ENCODE results near the gene POLR3A. TPM values are rescaled to one million over a fixed set of nuclear protein-coding genes. Genes with fewer than 3 reads are reported as not detected.

The POLR3A gene
- total RNA-seq, 4 donors from 2014 or later: 10.0 to 19.4 (median 14.6) TPM

DNA sequence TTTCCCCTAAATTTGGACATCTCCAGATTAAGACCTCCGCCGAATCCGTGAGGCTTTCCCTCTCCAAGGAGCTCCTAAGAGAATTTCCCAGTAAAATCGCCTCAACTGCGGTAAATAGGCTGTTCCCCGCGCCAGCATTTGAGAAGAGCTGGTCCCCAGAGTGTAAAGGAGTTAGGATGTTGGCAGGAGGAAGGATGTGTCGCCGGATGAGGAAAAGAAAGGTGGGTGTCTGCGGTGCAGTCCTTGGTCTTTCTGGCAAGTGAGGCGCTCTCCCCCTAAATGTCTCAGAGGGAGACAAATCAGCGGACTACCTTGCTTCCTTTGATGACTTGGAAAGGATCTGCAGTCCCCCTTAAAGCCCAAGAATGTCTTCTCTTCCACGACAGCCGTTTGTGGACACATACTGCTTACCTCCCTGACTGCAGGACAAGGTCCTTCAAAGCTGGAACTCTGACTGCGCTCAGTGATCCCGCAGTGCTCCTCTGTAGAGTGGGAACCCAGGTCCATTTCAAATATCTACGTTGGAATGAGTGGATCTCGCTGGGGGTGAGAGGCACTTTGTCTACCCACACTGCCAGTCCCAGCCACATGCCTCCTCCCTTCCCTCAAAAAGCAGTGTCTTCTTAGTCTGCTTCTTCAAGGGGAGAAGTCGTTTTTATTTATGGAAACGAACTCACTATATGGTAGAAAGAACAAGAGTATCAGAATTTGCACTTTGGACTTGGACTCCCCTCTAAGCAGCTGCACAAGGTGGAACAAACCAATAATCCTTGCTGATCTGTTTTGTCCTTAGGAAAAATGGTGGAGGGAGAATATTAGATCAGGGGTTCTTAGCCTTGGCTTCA, 101.7 kb downstream of the POLR3A start:
- no peak for DNase-seq

DNA sequence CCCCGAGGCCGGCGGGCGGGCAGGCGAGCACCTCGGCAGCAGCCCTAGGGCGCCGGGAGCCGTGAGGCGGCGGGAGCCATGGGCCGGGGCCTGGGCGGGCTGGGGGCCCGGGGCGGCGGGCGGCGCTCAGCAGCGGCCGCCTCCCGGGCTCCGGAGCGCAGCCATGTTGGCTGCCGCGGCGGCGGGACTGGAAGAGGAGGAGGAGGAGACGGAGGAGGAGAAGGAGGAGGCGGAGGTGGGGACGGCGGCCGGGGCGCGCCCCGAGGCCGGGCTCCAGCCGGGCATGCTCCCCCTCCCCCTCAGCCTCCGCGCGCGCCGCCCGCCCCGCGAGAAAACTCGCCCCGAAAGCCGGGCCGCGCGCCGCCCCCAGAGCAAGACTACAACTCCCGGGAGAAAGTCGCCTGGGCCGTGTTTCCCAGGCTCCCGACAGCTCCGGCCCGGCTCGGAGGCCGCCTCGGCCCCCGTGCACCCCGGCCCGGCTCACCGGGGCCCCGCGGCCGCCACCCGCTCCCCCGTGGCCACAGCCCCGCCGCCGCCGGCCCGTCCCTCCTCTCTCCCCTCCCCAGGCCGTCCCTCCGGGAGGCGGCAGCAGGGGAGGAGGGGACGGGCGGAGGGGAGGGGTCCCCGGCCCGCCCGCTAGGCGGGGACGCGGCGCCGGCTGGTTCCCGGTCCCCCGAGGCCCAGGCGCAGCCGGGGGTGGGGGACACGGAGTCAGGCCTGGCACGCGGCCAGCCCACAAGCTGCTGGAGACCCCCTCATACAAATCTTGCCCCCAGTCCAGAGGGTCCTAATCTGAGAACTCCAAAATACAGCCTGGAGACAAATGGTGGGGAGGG, 102.5 kb downstream of the POLR3A start, which contains the start of gene DLG5:
DLG5 (minus strand) TSS at position 190 of the 836 bp plus-strand sequence. CDS start 235 bp downstream, outside the sequence.
- H3K4me3 ChIP-seq: peak within 1 kb of the TSS; percentile 55 to 85
- no peaks in the 10 kb centered on the region for H3K9me3 ChIP-seq
- H3K27me3 ChIP-seq: no peaks in the 10 kb centered on the region
- peak; percentile 7 to 63 for TF ChIP-seq POLR2A (IDR thresholded peaks at IDR 0.05)
- TF ChIP-seq, protein P1, sequence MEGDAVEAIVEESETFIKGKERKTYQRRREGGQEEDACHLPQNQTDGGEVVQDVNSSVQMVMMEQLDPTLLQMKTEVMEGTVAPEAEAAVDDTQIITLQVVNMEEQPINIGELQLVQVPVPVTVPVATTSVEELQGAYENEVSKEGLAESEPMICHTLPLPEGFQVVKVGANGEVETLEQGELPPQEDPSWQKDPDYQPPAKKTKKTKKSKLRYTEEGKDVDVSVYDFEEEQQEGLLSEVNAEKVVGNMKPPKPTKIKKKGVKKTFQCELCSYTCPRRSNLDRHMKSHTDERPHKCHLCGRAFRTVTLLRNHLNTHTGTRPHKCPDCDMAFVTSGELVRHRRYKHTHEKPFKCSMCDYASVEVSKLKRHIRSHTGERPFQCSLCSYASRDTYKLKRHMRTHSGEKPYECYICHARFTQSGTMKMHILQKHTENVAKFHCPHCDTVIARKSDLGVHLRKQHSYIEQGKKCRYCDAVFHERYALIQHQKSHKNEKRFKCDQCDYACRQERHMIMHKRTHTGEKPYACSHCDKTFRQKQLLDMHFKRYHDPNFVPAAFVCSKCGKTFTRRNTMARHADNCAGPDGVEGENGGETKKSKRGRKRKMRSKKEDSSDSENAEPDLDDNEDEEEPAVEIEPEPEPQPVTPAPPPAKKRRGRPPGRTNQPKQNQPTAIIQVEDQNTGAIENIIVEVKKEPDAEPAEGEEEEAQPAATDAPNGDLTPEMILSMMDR (IDR thresholded peaks at IDR 0.05): peak in 1 of 4 experiments; percentile 52
- H3K27ac ChIP-seq: peak within 1 kb of the TSS; percentile 85 to 90
- no peaks in the 10 kb centered on the region for H3K36me3 ChIP-seq
- peak; percentile 75 to 79 for DNase-seq
- intact Hi-C loops (cut with DNase I; ENCODE audit: low total_unique reads): loop anchor here (10.0 kb wide), 1 partner anchor 82 kb away; no protein-coding TSS in a partner anchor
- peaks cover 0 to 8% of the 10 kb centered on the region in 2 donors for H3K4me1 ChIP-seq

More for the DNA sequence above, 101.7 kb downstream of the POLR3A start:
- H3K27me3 ChIP-seq: no peaks in the 10 kb centered on the region
- peaks cover 0 to 8% of the 10 kb centered on the region in 2 donors for H3K4me1 ChIP-seq
- H3K9me3 ChIP-seq: no peaks in the 10 kb centered on the region
- intact Hi-C loops (cut with DNase I; ENCODE audit: low total_unique reads): loop anchor here (10.0 kb wide), 1 partner anchor 83 kb away; no protein-coding TSS in a partner anchor
- no peaks in the 10 kb centered on the region for H3K36me3 ChIP-seq
- peak overlapping the region; percentile 85 to 90 for H3K27ac ChIP-seq
- H3K4me3 ChIP-seq: peak overlapping the region; percentile 55 to 85
- no peak for TF ChIP-seq POLR2A (IDR thresholded peaks at IDR 0.05)
- TF ChIP-seq, protein P1 (IDR thresholded peaks at IDR 0.05): no peak

DNA sequence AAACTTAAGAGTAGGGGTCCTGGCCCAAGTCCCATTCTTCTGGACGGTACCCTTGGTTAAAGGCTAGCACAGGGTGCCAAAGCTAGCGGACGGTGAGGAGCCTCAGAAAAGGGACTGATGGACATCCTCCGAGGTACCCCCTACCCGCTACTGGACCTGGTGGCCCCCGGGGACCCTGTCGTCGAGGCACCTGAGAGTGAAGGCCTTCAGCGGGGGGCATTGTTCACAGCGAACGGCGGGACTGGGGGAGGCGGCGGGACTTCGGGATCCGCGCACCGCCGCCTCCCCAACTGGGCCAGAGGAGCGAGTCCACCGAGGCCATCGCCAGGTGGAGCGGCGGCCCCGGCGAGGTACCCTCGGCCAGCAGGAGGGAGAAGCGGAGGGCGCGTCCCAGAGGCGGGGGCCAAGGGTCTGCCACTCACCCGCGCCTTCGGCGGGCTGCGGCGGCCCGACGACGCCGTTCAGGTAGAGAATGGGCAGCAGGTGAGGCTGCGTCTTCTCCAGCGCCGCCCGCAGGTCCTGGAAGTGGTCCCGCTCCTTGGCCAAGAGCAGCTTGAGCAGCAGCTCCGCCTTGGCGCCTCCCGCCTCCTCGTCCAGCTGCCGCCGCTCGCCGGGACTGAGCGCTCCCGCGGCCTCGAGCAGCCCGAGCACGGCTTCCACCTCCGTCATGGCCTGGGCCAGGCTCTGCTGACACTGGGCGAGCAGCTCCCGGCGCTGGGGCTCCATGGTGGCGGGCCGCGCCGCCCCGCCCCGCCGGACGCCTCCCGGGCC, 103.3 kb downstream of the POLR3A start:
- Histone ChIP-seq H3K4me1 (peaks cover 0 to 8% of the 10 kb centered on the region in 2 donors), H3K27ac (peak overlapping the region; percentile 85 to 90), H3K4me3 (peak overlapping the region; percentile 55 to 85), H3K36me3 (no peaks in the 10 kb centered on the region), H3K27me3 (no peaks in the 10 kb centered on the region), H3K9me3 (no peaks in the 10 kb centered on the region)
- peak; percentile 56 to 59 for DNase-seq
- intact Hi-C loops (cut with DNase I; ENCODE audit: low total_unique reads): loop anchor here (10.0 kb wide), 1 partner anchor 81 kb away; no protein-coding TSS in a partner anchor
- TF ChIP-seq, protein P1 (IDR thresholded peaks at IDR 0.05): peak in 1 of 4 experiments; percentile 19
- TF ChIP-seq POLR2A (IDR thresholded peaks at IDR 0.05): no peak

DNA sequence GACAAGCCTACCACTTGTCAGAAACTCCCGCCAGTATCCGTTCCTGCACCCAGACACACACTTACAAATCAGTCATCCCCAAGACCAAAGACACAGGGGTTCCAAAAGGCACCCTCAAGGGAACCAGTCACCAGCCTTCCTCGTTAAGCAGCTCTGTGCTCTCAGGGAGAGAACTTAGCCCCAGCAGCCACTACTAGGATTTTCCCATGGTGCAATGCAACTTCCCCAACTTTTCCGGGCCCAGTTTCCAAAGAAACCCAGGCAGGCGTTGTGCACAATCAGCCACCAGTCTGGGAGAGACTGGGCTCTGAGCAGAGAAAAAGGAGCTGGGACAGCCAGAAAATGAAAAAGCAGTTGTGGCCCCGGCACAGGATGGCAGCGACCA, 103.9 kb downstream of the POLR3A start:
- no peaks in the 10 kb centered on the region for H3K27me3 ChIP-seq
- peaks cover 0 to 8% of the 10 kb centered on the region in 2 donors for H3K4me1 ChIP-seq
- intact Hi-C loops (cut with DNase I; ENCODE audit: low total_unique reads): loop anchor here (10.0 kb wide), 1 partner anchor 81 kb away; no protein-coding TSS in a partner anchor
- no peaks in the 10 kb centered on the region for H3K36me3 ChIP-seq
- no peaks in the 10 kb centered on the region for H3K9me3 ChIP-seq
- H3K27ac ChIP-seq: peak overlapping the region; percentile 85 to 90
- DNase-seq: peak; percentile 47 to 48
- TF ChIP-seq, protein P1 (IDR thresholded peaks at IDR 0.05): no peak
- TF ChIP-seq POLR2A (IDR thresholded peaks at IDR 0.05): no peak
- peak overlapping the region; percentile 55 to 85 for H3K4me3 ChIP-seq
